ENCODE measurements around the gene COL9A2.

The COL9A2 gene

GRCh38 chr1:40317394-40318074 lies 448 bp upstream of the COL9A2 start:
- DNase-seq: no peak

- DNase-seq: no peak
Measured at GRCh38 chr1:40315795-40316594, 1.1 kb downstream of the COL9A2 start.

- peak; percentile 47 for DNase-seq
Measured at GRCh38 chr1:40315239-40315794, 1.8 kb downstream of the COL9A2 start.

- DNase-seq: no peak
Measured at GRCh38 chr1:40314721-40315238, 2.3 kb downstream of the COL9A2 start.

GRCh38 chr1:40313958-40314720 lies 2.9 kb downstream of the COL9A2 start:
- DNase-seq: no peak

GRCh38 chr1:40313329-40313957 lies 3.6 kb downstream of the COL9A2 start:
- no peak for DNase-seq

GRCh38 chr1:40312238-40313205 lies 4.6 kb downstream of the COL9A2 start:
- DNase-seq: no peak

- no peak for DNase-seq
Measured at GRCh38 chr1:40311692-40312091, 5.4 kb downstream of the COL9A2 start.

- no peak for DNase-seq
Measured at GRCh38 chr1:40310983-40311642, 6.0 kb downstream of the COL9A2 start.

- DNase-seq: no peak
Measured at GRCh38 chr1:40310129-40310461, 7.0 kb downstream of the COL9A2 start.

- no peak for DNase-seq
Measured at GRCh38 chr1:40309374-40310128, 7.5 kb downstream of the COL9A2 start.

GRCh38 chr1:40308036-40308727 lies 8.9 kb downstream of the COL9A2 start:
- no peak for DNase-seq

GRCh38 chr1:40307186-40307585 lies 9.9 kb downstream of the COL9A2 start:
- DNase-seq: no peak

GRCh38 chr1:40306296-40306695 lies 10.8 kb downstream of the COL9A2 start:
- no peak for DNase-seq

GRCh38 chr1:40305871-40306270 lies 11.2 kb downstream of the COL9A2 start:
- DNase-seq: no peak

- DNase-seq: no peak
Measured at GRCh38 chr1:40305451-40305850, 11.6 kb downstream of the COL9A2 start.

GRCh38 chr1:40303790-40304189 lies 13.3 kb downstream of the COL9A2 start:
- no peak for DNase-seq

GRCh38 chr1:40303051-40303771 lies 13.9 kb downstream of the COL9A2 start:
- no peak for DNase-seq

- DNase-seq: no peak
Measured at GRCh38 chr1:40302475-40302874, 14.6 kb downstream of the COL9A2 start.
